HFF-Myc (cell line): Measurements from ENCODE around the gene DPAGT1.

Source experiments
- DNase-seq: peaks from one replicate; pipeline ENCODE4 v3.0.0-alpha.2; 2011; ENCODE audit warnings: low read depth; ENCODE audit errors: extremely low read depth
- H3K4me3 ChIP-seq: replicated peaks from 2 replicates; pipeline ENCODE4 v1.5.1; 2011; ENCODE audit warnings: low read depth, mild to moderate bottlenecking, control low read depth, low read length
- CTCF ChIP-seq: IDR thresholded peaks from 2 replicates; pipeline ENCODE4 v1.5.1; 2012; ENCODE audit warnings: mild to moderate bottlenecking, low read depth, low read length, control low read depth; ENCODE audit errors: missing control alignments

Gene DPAGT1

DNA sequence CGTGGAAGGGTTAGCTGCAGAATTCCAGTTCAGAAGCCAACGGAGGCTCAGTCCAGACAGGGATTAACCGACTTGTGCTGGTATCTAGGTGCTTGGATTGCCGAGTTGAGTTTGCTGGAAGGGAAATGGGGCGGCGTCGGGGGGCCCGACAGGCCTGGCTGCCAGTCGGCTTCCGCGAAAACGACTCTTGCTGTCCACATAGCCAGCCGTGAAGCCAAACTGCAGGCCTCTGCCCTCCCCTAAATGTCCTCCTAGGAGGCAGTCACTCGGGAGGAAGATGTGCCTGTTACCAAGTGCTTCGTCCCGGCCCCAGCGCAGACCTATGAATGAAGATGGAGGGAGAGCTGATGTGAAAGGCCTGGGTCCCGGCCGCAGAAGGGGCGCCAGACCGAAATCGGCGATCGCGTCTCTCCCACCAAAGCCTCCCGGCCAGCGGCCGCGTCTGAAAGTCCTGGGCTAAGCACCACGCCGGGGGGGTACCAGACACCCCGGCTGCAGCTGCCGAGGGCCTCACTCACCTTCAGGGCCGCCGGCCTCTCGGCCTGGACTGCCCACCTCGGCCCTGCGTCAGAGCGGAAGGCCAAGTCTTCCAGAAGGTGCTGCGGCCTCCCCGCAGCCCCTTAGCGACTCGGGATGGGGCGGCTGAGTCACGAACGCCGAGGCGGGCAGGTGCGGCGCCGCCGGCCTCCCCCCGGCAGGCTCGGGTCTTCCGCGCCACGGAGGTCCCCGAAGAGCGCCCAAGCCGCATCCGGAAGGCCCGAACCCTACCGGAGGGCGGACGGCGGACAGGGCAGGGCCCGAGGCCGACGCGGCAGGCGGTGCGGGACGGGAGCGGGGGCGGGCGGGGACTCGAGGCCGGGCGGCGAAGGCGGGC lies 7.5 kb downstream of the DPAGT1 start:
- peak overlapping the region; percentile 89 for H3K4me3 ChIP-seq
- TF ChIP-seq CTCF = no peak
- DNase-seq = no peak

- peak overlapping the region; percentile 89 for H3K4me3 ChIP-seq
- no peak for DNase-seq
- TF ChIP-seq CTCF = no peak
Observed at GRCh38 chr11:119092880-119093842, 8.5 kb downstream of the DPAGT1 start.

- peak overlapping the region; percentile 89 for H3K4me3 ChIP-seq
- no peak for DNase-seq
- TF ChIP-seq CTCF = no peak
Observed at GRCh38 chr11:119091966-119092879, 9.4 kb downstream of the DPAGT1 start.

GRCh38 chr11:119091178-119091577 lies 10.5 kb downstream of the DPAGT1 start:
- DNase-seq = no peak
- no peak for TF ChIP-seq CTCF
- H3K4me3 ChIP-seq = no peak overlapping the region

DNA sequence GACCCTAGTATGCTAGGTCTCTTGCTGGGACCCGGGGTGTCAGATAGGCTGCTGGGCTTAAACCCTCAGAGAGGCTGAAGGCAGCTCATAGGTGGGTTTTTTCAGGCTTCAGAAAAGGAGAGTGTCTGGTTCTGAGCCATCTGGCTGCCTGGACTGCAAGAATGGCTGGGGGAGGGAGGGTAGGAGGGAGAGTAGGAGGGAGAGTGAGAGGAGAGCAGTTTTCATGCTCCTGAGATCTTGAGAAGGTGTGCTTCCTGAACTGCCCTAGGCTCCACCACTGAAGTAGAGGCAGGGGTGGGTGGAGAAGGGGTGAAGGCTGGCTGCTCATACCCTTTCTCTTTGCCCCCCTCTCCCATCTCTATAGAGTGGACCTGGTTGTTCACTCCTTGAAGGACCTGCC lies 12.3 kb downstream of the DPAGT1 start:
- DNase-seq = no peak
- TF ChIP-seq CTCF = no peak
- no peak overlapping the region for H3K4me3 ChIP-seq

GRCh38 chr11:119088406-119088805 lies 13.2 kb downstream of the DPAGT1 start:
- DNase-seq = no peak
- TF ChIP-seq CTCF = no peak
- no peak overlapping the region for H3K4me3 ChIP-seq
